Fibroblast of mammary gland (primary cell): ENCODE measurements around the gene PRRT2.
"Not testable (repeated sequence)": the region's sequence is repeated elsewhere in the genome, so short reads cannot be mapped to it uniquely, and the experiment has no call there.

Experiments used
- DNase-seq: peaks from one replicate; pipeline ENCODE4 v3.0.0-alpha.2; 2010; ENCODE audit warnings: low read depth
- H3K4me3 ChIP-seq: 2 replicates; pipeline ENCODE4 v1.5.1; 2011; ENCODE audit warnings: low read depth, mild to moderate bottlenecking, low read length, moderate library complexity; ENCODE audit not compliant: control insufficient read depth
- TF ChIP-seq, protein P1 (sequence below): conservative IDR thresholded peaks from 2 replicates; pipeline ENCODE4 v1.5.1; 2011; ENCODE audit warnings: low read depth, low read length, inconsistent platforms; ENCODE audit not compliant: control insufficient read depth, insufficient read depth

Gene PRRT2

GRCh38 chr16:29825145-29826044 is 13.4 kb downstream of the PRRT2 start:
- H3K4me3 ChIP-seq, result peak overlapping the region; percentile 28
- TF ChIP-seq, protein P1, sequence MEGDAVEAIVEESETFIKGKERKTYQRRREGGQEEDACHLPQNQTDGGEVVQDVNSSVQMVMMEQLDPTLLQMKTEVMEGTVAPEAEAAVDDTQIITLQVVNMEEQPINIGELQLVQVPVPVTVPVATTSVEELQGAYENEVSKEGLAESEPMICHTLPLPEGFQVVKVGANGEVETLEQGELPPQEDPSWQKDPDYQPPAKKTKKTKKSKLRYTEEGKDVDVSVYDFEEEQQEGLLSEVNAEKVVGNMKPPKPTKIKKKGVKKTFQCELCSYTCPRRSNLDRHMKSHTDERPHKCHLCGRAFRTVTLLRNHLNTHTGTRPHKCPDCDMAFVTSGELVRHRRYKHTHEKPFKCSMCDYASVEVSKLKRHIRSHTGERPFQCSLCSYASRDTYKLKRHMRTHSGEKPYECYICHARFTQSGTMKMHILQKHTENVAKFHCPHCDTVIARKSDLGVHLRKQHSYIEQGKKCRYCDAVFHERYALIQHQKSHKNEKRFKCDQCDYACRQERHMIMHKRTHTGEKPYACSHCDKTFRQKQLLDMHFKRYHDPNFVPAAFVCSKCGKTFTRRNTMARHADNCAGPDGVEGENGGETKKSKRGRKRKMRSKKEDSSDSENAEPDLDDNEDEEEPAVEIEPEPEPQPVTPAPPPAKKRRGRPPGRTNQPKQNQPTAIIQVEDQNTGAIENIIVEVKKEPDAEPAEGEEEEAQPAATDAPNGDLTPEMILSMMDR, result no peak
- DNase-seq, result peak; percentile 93

DNA sequence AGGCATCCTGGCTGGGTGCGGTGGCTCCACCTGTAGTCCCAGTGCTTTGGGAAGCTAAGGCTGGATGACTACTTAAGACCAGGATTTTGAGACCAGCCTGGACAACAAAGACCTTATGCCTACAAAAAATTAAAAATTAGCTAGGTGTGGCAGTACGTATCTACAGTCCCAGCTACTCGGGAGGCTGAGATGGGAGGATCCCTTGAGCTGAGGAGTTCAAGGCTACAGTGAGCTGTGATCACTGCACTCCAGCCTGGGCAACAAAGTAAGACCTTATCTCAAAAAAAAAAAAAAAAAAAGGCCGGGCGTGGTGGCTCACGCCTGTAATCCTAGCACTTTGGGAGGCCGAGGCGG is 14.3 kb downstream of the PRRT2 start:
- TF ChIP-seq, protein P1, result no peak
- no peak overlapping the region for H3K4me3 ChIP-seq
- no peak for DNase-seq

- TF ChIP-seq, protein P1, result no peak
- no peak for DNase-seq
- no peak overlapping the region for H3K4me3 ChIP-seq
Measured at GRCh38 chr16:29830774-29831173, 18.8 kb downstream of the PRRT2 start.

DNA sequence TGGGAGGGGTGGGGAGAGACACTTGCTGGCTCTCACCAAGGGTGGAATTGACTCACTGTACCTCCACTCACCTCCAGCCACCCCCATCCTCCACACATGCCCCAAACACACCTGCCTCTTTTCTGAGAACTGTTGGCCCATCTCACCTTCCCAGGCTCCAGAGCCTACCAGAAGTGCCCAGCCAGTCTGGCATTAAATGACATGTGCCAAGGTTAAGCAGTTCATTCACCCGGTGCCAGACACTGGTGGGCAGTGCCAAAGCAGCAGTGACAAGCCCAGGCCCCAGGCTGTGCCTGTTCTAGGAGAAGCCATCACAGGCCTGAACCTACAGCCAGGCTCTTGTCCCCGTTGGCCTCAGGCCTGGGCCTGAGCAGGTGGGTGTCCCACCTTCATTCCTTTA is 19.5 kb downstream of the PRRT2 start:
- H3K4me3 ChIP-seq, result no peak overlapping the region
- TF ChIP-seq, protein P1, result no peak
- DNase-seq, result no peak

GRCh38 chr16:29833219-29833618 is 21.2 kb downstream of the PRRT2 start:
- not testable (repeated sequence) for H3K4me3 ChIP-seq, DNase-seq

GRCh38 chr16:29834079-29834478 is 22.1 kb downstream of the PRRT2 start:
- TF ChIP-seq, protein P1, result no peak
- DNase-seq, result no peak
- no peak overlapping the region for H3K4me3 ChIP-seq

- TF ChIP-seq, protein P1, result no peak
- no peak for DNase-seq
Measured at GRCh38 chr16:29835926-29836325, 23.9 kb downstream of the PRRT2 start.

More at GRCh38 chr16:29835926-29836325, 23.9 kb downstream of the PRRT2 start:
- H3K4me3 ChIP-seq, result no peak overlapping the region
